Skeletal muscle satellite cell (primary cell): ENCODE results near the gene CBFA2T3.
"Not testable (repeated sequence)": the region's sequence is repeated elsewhere in the genome, so short reads cannot be mapped to it uniquely, and the experiment has no call there.

Experiments used
- H3K27me3 ChIP-seq: 2 replicates; pipeline ENCODE4 v1.7.0; 2013; ENCODE audit warnings: low read length; ENCODE audit not compliant: control insufficient read depth, insufficient read depth
- H3K36me3 ChIP-seq: 2 replicates; pipeline ENCODE4 v1.7.0; 2013; ENCODE audit warnings: mild to moderate bottlenecking, control low read depth, low read length; ENCODE audit not compliant: insufficient read depth
- H3K4me1 ChIP-seq: 2 replicates; pipeline ENCODE4 v1.7.0; 2013; ENCODE audit warnings: low read length; ENCODE audit not compliant: control insufficient read depth, insufficient read depth
- H3K4me2 ChIP-seq: 2 replicates; pipeline ENCODE4 v1.7.0; 2013; ENCODE audit warnings: mild to moderate bottlenecking, low read length
- H3K4me3 ChIP-seq: 2 replicates; pipeline ENCODE4 v1.7.0; 2013; ENCODE audit warnings: low read length
- H3K9ac ChIP-seq: 2 replicates; pipeline ENCODE4 v1.7.0; 2013; ENCODE audit warnings: mild to moderate bottlenecking, low read depth, low read length, moderate library complexity
- H3K9me3 ChIP-seq: replicated peaks from 2 replicates; pipeline ENCODE4 v1.7.0; 2013; ENCODE audit warnings: mild to moderate bottlenecking, control low read depth, low read length

Gene CBFA2T3

DNA sequence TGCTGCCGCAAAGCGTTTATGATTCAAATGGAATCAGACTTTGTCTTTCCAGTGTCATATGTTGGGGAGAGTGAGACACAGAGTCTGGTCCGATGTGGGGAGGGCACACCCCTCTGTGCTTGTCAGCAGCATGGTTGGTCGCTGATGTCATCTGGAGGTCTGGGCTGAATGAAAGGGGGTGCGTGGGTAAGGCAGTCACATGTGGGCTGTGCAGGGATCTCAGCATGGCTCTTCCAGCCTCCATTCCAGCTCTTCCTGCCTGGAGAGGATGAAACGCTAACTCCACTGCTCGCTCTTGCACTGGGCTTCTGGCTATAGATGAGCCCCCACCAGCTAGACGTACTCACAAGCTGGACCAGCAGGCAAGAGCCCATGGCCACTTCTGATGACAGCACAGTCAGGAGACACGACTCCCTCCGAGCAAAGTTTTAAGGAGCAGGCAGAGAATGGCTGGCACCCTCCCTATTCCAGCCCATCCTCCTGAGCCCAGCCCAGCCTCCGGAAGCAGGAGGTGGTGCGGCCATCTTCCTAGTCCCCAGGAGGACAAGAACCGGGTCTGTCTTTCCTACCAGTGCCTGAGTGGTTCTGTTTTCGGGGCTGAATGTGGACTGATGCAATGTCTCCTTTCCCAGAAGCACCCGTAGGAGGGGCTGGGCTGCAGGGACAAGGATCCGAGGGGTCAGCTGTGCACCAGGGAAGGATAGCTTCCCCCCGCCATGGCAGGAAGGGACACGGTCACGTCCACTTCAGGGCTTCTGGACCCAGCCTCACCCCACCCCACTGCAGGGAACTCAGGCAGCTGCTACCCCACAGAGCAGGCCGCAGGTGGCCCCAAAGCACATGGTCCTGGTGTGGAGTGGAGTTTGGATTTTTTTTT, 41.5 kb upstream of the CBFA2T3 start:
- no peak overlapping the region for H3K9ac ChIP-seq
- no peaks in the 10 kb centered on the region for H3K9me3 ChIP-seq
- H3K4me1 ChIP-seq: no peaks in the 10 kb centered on the region
- H3K36me3 ChIP-seq: no peaks in the 10 kb centered on the region
- peaks cover 15% of the 10 kb centered on the region for H3K27me3 ChIP-seq
- no peak overlapping the region for H3K4me2 ChIP-seq
- H3K4me3 ChIP-seq: no peak overlapping the region

DNA sequence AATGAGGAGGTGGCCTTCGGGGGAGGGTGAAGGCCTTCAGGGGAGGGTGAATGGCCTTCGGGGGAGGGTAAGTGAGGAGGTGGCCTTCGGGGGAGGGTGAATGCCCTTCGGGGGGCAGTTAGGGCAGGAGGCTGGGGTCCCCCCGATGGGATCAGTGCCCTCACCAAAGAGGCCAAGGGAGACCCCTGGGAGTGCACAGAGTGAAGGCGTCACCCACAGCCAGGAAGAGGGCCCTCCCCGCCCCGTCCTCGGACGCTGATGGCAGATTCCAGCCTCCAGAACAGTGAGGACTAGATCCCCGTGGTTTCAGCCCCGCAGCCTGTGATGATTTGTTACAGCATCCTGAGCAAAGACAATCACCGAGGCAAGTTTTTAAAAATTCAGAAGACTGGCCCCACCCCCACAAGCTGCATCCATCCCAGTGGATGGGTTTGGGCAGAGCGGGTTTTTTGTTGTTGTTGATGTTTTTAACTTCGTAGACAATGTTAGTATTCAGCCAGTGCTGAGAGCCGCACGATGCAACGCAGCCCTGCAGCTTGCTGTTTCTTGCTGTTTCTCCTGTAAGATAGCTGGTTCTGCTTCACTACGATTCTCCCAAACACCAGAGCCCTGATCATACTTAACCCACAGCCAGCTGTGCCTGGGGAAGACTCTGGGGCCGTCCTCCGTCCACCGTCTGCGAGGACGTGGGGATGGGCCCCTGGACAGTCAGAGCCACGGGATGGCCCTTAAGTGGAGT, 40.7 kb upstream of the CBFA2T3 start:
- no peak overlapping the region for H3K4me3 ChIP-seq
- H3K27me3 ChIP-seq: peaks cover 19% of the 10 kb centered on the region
- H3K36me3 ChIP-seq: no peaks in the 10 kb centered on the region

DNA sequence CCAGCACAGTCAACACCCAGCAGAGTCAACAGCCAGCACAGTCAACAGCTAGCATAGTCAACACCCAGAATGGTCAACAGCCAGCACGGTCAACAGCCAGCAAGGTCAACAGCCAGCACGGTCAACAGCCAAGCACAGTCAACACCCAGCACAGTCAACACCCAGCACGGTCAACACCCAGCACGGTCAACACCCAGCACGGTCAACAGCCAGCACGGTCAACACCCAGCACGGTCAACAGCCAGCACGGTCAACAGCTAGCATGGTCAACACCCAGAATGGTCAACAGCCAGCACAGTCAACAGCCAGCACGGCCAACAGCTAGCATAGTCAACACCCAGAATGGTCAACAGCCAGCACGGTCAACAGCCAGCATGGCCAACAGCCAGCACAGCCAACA, 39.6 kb upstream of the CBFA2T3 start:
- H3K27me3 ChIP-seq: peaks cover 15% of the 10 kb centered on the region
- H3K9ac ChIP-seq, H3K4me3 ChIP-seq, H3K4me2 ChIP-seq, H3K9me3 ChIP-seq, H3K4me1 ChIP-seq, H3K36me3 ChIP-seq: not testable (repeated sequence)

More for the DNA sequence above, 40.7 kb upstream of the CBFA2T3 start:
- Histone ChIP-seq H3K9ac (no peak overlapping the region), H3K9me3 (no peaks in the 10 kb centered on the region), H3K4me1 (no peaks in the 10 kb centered on the region), H3K4me2 (no peak overlapping the region)

DNA sequence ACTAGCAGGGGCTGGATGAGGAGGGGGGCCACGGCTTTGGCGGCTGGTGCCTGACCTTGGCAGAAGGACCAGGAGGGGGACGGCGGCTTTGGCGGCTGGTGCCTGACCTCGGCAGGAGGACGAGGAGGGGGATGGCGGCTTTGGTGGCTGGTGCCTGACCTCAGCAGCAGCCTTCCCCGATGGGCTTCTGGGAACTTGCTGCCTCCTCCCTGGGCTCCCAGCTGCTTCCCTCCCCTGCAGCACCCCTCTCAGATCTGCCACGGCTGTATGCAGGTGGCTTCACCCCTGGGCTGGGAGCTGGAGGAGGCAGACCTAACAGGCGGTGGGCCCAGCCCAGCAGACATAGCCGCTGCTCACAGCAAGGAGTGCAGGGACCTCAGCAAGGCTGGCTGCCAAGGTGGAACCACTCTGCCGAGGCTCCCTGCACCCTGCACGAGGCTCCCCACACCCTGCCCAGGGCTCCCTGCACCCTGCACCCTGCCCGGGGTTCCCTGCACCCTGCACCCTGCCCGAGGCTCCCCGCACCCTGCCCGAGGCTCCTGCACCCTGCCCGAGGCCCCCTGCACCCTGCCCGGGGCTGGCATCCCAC, 38.4 kb upstream of the CBFA2T3 start:
- no peak overlapping the region for H3K9ac ChIP-seq
- H3K36me3 ChIP-seq: no peaks in the 10 kb centered on the region
- no peak overlapping the region for H3K4me3 ChIP-seq
- peaks cover 10% of the 10 kb centered on the region for H3K27me3 ChIP-seq
- H3K9me3 ChIP-seq: no peaks in the 10 kb centered on the region
- no peaks in the 10 kb centered on the region for H3K4me1 ChIP-seq
- H3K4me2 ChIP-seq: no peak overlapping the region

DNA sequence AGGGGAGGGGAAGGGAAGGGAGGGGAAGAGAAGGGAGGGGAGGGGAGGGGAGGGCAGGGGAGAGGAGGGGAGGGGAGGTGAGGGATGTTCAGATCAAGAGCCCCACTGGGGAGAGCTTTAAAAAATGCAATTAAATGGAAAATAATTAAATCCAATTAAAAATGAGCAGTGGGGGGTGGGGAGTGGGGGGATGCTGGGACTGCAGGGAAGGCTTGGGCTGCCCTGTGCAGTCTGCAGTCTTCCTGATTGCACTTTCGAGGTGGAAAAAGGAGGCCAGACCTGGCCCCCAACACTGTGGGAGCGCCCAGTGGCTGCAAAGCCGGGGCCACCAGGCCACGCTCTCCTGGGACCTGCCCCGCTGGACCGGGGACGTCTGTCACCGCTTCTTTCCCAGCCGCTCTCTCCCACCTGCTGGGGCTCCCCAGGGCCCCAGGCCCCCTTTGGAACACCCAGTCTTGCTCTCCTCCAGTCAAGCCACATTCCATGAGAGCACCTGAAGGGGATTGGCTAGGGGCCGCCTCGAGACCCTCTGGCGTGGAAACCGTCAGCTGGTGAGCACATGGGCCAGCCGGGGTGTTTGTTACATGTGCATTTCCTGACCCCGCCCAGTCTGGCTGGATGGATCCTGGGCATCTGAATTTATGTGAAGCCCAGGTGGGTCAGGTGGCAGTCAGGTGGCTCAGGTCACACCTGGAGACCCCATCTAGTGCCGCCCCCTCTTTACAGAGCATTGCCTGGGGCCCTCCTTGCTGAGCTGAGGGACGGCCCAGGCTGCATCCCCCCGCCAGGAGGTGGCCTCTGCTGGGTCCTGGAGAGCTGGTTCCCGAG, 37.6 kb upstream of the CBFA2T3 start:
- Histone ChIP-seq H3K9me3 (no peaks in the 10 kb centered on the region), H3K4me2 (no peak overlapping the region), H3K4me3 (no peak overlapping the region), H3K36me3 (no peaks in the 10 kb centered on the region), H3K9ac (no peak overlapping the region), H3K27me3 (peaks cover 10% of the 10 kb centered on the region), H3K4me1 (no peaks in the 10 kb centered on the region)

DNA sequence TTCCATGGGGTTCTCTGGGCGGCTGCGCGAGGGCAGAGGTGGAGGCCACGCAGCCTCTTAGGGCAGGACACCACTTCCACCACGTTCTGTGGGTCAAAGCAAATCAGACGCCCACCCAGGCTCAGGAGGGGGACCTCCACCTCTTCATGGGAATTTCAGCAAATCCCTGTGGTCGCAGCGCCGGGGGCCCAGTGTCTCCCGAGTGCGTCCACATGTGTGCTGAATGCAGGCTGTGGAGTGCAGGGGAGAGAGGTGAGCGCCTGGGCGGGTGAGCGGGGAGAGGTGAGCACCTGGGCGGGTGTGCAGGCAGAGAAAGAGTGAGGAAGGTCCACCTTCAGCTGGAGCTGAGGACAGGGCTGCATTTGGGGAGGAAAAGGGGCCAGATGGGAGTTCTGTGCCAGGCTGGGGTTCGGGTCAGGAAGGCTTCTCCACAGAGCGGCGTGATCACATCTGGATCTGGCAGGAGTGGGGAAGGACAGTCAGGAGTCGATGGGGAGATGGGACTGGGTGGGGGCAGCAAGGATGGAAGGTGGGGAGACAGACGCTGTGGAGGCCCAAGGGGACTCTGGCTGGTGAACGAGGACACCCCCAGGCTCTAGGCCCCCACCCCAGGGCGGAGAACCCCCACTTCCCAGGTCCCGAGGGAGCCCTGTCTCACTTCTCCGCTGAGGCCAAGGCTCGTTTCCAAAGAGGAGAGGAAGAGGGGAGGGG, 36.8 kb upstream of the CBFA2T3 start:
- H3K27me3 ChIP-seq: peaks cover 10% of the 10 kb centered on the region
- H3K36me3 ChIP-seq: no peaks in the 10 kb centered on the region
- no peak overlapping the region for H3K9ac ChIP-seq
- no peaks in the 10 kb centered on the region for H3K9me3 ChIP-seq
- no peaks in the 10 kb centered on the region for H3K4me1 ChIP-seq
- H3K4me3 ChIP-seq: no peak overlapping the region
- no peak overlapping the region for H3K4me2 ChIP-seq

DNA sequence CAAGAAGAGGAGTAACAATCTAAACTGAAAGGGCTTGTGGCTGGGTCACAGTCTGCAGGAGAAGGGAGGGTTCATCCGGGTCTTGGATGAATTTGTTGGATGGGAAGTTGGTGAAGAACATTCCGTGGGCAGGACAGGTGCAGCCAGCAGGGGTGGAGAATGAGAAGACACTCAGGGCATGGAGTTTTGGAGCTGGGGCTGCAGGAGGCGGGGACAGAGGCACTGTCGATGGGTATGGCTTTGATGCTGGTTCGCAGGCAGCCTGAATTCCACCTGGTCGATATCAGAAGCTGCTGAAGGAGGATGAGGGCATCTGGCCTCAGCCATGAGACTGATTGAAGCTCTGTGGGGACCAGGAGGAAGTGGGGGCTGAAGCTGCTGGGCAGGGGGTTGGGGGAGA, 36.1 kb upstream of the CBFA2T3 start:
- H3K27me3 ChIP-seq: peaks cover 8% of the 10 kb centered on the region

DNA sequence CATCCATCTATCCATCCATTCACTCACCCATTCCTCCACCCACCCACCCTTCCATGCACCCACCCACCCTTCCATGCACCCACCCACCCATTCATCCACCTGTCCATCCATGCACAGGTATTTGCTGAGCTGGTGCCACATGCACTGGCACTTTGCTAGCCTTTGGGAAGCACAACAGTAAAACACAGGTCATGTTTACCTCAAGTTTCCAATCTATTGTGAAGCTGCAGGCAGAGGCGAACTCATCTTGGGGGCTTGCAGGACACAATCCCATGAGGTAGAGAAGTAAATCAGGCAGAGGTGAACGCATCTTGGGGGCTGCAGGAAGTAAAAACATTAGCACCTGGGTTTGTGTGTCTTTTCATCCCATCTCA, 35.6 kb upstream of the CBFA2T3 start:
- Histone ChIP-seq H3K9ac (no peak overlapping the region), H3K4me3 (no peak overlapping the region), H3K9me3 (no peaks in the 10 kb centered on the region), H3K27me3 (peaks cover 8% of the 10 kb centered on the region), H3K4me2 (no peak overlapping the region), H3K4me1 (no peaks in the 10 kb centered on the region), H3K36me3 (no peaks in the 10 kb centered on the region)

More for the DNA sequence above, 36.1 kb upstream of the CBFA2T3 start:
- Histone ChIP-seq H3K36me3 (no peaks in the 10 kb centered on the region), H3K4me1 (no peaks in the 10 kb centered on the region), H3K9me3 (no peaks in the 10 kb centered on the region), H3K4me2 (no peak overlapping the region), H3K9ac (no peak overlapping the region), H3K4me3 (no peak overlapping the region)

DNA sequence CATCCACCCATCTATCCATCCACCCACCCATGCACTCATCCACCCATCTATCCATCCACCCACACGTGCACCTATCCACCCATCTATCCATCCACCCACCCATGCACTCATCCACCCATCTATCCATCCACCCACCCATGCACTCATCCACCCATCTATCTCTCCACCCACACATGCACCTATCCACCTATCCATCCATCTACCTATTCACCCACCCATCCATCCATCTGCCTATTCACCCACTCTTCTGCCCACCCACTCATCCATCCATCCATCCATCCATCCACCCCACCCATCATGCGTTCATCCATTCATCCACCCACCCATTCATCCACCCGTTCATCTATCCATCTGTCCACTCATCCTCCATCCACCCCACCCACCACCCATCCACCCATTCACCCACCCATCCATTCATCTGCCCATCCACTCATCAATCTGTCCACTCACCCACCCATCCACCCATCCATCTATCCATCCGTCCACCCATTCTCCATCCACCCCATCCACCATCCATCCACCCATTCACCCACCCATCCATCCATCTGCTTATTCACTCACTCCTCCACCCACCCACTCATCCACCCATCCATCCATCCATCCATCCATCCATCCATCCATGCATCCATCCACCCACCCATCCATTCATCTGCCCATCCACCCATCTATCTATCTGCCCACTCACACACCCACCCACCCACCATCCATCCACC, 35.1 kb upstream of the CBFA2T3 start:
- no peaks in the 10 kb centered on the region for H3K36me3 ChIP-seq
- no peaks in the 10 kb centered on the region for H3K9me3 ChIP-seq
- no peak overlapping the region for H3K4me3 ChIP-seq
- no peak overlapping the region for H3K4me2 ChIP-seq
- H3K27me3 ChIP-seq: peaks cover 8% of the 10 kb centered on the region
- no peak overlapping the region for H3K9ac ChIP-seq
- no peaks in the 10 kb centered on the region for H3K4me1 ChIP-seq

DNA sequence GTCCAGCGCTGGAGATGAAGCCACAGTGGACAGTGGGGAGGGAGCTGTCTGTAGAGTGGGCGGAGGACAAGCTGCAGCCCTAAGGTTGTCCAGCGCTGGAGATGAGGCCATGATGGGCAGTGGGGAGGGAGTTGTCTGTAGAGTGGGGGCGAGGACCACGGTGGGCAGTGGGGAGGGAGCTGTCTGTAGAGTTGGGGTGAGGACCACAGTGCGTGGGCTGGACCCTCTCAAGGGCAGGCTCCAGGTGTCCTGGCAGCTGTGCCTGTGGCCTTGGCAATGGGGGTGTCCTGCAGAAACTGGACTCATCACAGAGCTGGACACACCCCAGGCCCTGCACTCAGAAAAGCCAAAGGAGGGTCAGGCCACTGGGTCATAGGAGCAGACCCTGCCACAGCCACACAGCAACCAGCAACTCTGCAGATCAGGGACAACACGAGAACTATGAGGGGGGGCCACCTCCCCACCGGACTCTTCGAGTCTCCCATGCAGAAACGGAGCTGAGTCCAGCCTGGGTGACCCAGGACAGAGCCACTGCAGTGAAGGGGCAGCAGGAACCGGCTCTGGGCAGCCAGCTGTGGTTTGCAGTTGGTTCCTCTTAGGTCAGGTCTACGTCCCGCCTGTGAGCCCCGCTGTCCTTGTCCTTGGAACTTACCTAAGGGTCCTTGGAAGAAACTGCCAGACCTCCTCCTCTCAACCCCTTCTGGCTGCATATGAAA, 33.4 kb upstream of the CBFA2T3 start:
- Histone ChIP-seq H3K4me3 (no peak overlapping the region), H3K4me1 (no peaks in the 10 kb centered on the region), H3K9me3 (no peaks in the 10 kb centered on the region), H3K4me2 (no peak overlapping the region), H3K9ac (no peak overlapping the region), H3K27me3 (peaks cover 9% of the 10 kb centered on the region), H3K36me3 (no peaks in the 10 kb centered on the region)
